ENCODE data around the gene COL19A1.
"Not testable (repeated sequence)": the region's sequence is repeated elsewhere in the genome, so short reads cannot be mapped to it uniquely, and the experiment has no call there.

Gene COL19A1

DNA sequence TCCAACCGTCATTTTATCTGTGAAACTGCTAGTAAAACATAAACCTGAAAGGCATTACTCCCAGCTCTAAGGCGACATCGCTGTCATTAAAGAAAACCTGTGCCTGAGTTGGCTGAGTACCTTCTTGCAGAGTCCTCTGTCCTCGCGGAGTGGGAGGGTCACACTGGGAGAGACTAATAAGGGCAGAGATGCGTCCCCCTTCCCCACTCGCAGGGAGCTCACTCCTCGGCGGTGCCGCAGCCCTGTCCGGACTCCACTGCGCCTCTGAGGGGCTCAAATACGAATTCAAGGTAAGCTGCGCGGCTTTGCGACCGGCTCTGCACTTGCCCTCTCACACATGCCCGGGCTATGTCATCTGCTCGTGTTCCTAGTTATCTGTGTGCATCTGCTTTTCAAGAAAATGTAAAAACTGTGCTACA lies at the start of gene COL19A1:
TSS of gene COL19A1 (plus strand) at position 206 of the 419 bp plus-strand sequence. CDS start 13,012 bp downstream, outside the sequence.
- peak; percentile 81 for DNase-seq

DNA sequence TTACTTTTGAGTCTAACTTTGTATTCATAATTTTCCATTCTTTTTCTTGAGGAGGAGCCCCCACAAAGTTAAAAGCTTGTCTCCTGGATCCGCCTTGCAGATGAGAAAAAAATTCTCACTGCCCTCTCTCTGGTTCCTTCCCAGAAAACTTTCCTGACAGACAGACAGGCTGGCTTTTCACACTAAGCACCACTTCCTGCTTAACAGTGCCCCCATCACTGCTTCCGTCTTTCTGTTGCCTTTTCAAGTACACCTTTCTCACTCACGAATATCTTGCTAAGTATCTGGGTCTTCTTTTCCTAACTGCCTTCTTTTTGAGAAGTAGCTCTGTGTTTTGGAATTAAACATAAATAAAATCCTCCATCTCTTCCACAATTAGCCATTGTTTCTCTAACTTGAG lies 49.8 kb upstream of the COL19A1 start:
- DNase-seq, result no peak

DNA sequence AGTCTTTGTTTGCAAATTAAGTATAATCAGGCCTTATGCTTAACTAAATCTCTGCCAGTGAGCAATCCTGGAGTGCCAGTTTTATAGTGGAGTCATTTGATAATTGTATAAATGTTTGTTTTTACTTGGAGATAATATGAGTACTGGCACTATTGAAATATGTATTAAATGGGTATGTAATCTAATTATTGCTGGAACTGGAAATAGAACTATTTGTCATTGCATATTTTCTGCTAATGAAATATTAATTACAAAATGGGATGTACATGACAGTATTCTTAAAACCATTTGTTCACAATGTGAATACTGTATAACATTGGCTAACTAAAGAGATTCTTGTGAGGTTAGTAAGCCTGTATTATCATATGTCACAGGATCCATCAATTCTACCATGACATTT lies 49.0 kb upstream of the COL19A1 start:
- DNase-seq, result no peak

DNA sequence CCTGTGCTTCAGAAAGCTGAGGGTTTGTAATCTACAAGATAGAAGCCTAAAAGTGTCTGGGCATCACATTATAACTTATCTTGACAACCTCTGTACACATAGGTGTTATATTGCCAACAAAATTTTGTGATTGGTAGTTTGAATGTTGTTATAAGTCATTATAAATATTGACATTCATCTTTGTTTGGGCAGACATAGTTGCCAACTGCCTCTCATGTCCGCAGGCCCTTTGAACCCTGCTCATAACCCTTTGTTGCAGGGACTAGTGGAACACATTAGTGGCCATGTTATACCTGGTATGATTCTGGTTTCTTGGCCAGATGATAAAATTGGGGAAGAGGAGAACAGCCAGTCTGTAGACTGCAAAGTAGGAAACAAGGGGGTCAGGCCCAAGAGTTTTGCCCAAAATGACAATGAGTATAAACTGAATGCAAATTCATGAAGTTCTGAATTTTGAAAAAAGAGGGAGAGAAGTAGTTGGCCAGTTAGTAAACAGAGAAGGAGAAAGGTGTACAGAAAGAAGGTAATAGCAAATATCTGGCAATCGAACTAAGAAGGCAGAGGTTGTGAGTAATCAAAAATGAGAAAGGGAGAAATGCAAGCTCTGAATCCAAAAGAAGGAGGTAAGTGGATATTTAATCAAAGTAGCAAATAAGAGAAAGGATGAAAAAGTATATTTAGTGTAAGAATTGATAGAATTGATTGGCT lies 48.0 kb upstream of the COL19A1 start:
- DNase-seq, result no peak

DNA sequence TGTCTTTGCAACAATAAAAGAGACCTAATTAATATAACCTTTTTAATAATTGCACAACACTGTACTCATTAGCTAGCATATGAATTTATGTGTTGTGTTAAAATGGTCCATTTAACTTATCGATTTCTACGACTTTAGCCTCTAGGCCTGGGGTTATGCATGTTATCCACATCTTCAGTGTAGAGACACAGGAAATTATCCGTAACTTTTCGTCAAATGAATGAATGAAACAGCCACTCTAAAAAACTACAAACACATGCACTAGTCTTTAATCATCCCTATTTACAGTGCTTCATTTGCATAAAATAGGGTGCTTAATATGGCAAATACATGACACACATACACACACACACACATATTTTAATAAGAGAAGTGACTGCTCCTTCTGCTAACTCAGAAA lies 47.2 kb upstream of the COL19A1 start:
- no peak for DNase-seq

DNA sequence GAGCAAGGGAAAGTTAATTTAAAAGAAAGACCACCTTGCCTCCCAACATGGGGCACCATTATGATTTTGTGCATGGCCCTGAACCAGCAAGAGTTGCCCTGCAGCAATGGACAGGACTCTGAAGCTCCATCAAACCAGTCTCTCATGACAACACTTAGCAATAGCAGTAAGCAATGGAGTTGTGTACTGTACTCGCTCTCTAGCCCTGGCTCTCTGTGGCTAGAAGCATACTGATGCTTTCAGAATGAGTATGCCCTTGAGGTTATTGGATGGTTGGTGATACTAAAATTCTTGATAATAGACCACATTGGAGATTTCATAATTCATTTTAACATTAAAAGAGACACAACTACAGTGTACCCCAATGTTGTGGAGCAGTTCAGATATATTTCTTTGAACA lies 46.3 kb upstream of the COL19A1 start:
- no peak for DNase-seq

DNA sequence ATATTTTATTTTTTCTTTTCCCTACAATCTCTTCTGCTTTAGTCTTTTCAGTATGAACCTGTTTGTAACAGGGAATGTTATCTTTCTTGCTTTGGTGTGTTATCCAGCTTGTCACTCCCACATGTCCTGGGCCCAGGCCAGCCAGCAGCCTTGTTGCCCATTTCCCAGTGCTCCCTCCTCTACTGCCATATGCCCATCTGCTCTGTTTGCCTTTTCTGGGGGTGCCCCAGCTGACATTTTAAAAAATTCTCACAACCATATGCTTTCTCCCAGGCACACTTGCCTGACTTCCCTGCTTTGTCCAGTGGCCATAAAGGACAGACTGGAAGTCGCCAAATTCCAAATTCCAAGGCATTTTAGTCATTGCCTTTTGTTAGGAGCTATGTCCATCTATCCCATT lies 45.9 kb upstream of the COL19A1 start:
- no peak for DNase-seq

DNA sequence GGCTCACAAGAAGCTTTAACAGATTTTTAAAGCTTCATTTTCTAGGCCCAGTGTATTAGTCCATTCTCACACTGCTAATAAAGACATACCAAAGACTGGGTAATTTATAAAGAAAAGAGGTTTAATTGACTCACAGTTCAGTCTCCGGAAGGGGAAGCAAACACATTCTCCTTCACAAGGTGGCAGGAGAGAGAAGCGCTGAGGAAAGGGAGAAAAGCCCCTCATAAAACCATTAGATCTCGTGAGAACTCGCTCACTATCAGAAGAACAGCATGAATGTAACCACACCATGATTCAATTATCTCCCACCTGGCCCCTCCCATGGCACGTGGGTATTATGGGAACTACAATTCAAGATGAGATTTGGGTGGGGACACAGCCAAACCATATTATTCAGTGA lies 42.0 kb upstream of the COL19A1 start:
- DNase-seq, result not testable (repeated sequence)

DNA sequence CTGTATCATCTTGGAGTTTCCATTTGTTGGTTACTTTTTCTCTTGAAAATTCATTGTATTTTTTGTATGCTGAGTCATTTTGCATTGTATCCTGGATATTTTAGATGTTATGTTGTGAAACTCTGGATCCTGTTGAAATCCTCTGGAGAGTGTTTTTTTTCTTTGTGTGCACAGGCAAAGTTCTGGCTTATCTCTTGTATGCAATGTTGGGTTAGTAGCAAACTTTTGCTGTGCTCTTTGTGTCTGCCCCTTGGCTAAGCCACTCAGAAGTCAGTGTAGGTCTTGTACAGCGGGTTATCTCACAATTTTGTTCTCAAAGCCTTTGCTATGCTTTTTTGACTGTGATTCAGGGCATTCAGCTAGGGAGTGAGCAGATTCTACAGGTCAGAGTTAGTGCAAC lies 40.5 kb upstream of the COL19A1 start:
- no peak for DNase-seq

DNA sequence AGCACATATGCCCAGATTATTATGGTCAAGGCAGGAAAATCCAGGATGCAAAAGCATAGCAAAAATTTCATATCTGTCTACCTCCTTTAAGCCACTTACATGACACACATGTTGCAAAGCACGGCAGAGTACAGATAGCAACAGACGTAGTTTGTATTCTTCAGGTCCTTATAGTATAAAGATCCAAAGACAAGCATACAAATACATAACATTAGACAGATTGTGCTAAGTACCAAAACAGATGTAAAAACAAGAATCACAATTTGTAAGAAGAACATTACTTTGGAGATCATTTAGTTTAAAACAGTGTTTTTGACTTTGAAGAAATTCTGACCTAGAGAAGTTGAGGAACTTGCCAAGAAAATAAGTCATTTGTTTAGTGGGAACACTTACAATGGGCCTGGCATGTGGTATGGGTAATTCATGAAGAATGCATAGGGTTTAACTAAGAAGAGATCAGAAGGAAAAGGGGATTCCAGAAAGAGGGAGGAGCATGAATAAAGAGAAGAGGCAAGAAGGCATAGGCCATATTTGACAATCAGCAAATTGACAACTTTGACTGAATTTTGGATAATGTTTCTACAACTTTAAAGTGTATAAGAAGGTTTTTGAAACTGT lies 39.0 kb upstream of the COL19A1 start:
- no peak for DNase-seq

DNA sequence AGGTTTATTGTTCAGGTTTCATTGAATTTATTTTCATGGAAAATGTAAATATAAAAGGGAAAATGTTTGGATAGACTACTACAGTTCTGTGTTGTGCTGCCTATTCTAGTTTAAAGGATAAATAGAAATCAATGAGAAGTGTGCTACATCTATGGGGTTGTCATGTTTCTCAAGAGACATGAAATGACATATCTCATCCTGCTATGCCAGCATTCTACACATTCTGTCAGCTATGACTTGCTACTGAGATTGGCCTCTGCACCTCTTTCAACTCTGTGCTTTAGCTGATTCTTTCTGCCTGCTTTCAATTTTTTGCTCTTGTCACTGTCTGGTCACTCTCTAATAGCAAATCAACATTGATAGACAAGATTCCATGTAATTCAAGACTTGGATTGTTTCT lies 33.8 kb upstream of the COL19A1 start:
- DNase-seq, result no peak

DNA sequence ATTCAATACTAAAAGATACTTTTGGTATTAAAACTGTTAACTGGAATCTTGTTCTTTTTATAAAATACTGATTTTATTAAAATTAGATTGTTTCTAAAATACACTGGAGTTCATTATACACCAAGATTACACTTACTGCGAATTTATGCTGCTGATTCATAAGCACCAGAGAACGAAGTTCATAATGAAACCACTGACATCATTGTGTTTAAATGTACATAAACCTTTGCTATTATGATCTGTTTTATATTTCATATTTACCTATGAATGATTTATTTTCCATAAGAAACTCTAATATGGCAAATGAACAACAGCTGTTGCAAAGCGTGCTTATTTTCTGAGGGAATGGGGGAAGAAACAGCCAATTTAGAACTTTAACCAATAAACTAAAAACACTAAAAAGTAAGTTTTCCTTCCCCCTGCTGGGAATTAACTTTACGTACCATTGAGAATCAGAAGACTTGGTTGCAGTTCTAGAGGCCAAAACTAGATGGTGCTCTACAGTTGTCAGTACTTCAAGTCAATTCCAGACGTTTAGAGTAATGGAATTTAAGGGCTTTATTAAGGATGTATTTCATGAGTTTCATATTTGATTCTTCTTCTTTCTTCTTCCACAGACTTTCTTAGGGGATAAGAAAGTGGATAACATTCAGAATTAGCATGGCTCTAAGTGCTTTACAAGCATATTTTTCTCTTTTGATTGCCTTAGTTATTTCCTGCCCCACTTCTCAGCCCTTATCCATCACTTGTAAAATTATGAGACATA lies 30.8 kb upstream of the COL19A1 start:
- no peak for DNase-seq

DNA sequence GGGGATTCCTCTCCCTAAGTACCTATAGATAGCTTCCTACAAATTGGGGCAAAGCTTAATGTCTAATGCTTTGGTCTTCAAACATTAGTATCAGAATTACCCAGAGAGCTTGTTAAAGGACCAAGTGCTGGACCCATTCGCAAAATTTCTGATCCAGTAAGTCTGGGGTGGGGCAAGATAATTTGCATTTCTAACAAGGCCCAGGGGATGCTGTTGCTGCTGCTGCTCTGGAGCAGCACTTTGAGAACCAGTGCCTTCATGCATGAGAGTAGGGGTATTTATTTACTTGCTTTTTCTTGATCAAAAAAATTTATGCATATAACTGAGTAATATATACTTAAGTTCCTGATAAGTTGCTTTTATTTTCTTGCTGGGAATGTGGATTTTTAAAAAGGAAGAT lies 24.5 kb upstream of the COL19A1 start:
- DNase-seq, result no peak

DNA sequence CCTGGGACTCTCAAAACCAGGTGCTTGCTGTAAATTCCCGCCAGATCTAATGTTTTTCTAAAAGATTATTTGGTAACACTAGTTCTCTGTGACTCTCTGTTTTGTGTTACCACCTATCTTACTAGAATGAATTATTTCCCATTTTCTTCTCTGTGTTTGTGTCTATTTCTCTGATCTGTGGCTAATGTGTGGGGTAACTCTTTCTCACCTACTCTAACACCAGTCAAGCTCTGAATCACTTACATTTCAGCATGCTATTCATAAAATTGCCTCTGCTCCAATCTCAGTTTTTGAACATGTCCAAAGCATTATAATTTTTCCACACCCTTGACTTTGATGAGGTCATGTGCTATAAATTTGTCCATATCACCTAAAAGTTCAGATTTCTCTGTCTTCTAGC lies 23.2 kb upstream of the COL19A1 start:
- DNase-seq, result no peak

DNA sequence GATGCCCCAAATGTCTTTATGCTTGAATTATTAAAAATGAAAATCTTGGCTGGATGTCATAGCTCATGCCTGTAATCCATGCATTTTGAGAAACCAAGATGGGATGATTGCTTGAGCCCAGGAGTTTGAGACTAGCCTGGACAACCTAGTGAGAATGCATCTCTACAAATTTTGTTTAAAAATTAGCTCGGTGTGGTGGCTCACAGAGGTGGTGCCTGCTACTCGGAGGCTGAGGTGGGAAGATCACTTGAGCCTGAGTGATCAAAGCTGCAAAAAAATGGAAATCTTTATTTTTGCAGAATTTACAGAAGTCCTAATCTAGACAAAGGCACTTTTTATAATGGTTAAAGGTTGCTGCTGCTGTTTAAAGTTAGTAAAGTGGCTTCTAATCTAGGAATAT lies 20.0 kb upstream of the COL19A1 start:
- DNase-seq, result no peak

DNA sequence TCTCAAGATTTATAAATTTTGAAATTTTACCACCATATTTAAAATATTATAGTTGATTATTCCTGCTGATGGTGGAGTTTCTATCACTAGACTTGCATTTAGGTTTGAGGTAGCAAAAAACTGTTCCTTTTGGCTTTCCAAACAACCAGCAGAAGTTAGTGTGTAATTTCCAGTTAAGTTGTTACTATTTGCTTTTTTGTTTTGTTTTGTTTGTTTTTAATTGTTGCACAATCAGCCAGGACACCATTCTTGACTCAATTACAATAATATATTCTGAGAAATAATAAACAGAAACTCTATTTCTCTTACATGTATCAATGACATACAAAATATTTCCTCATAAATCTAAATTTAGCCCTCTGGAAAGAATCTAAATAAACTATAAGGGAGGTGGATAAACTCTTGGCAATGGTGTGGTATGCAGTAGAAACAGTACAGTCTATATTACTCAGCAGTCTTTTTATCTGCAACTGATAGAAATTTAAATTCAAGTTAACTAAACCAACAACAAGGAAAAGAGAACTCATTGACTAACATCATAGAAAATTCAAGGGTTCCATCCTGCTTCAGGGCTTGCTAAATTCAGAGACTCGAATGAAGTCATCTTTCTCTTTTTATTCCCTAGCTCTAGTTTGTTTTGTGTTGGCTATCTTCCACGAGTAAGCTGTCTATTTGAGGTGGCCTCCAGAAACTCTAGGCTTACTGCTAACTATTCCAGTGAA lies 19.4 kb upstream of the COL19A1 start:
- no peak for DNase-seq

DNA sequence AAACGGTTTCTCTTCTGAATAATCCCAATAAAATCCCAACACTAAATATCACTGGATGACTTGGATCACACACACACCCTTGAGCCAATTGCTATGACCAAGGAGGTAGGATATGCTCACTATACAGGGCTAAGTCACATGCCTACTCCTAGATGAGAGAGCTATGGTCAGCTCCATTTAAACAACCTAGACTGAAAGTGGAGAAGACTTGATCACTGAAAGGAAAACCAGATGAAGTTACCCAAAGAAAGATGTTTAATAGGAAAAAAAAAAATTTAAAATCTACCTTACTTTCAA lies 18.9 kb upstream of the COL19A1 start:
- no peak for DNase-seq

DNA sequence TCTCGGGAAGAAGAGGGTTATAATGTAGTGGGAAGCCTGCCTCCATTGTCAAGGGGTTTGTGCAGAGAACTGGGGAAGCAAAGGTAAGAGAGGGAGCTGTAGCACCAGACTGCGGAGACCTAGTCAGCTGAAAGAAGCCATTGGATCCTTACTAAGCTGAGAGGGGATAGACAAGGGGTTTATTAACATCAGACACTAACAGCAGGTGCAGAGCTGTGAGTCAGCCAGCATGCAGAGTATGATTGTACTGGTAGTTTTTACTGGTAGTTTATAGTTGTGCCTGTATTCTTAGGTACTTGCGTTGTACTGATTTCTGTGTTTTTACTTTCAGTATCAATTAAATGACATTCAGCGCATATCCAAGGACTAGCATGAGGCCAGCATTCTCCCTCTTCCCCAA lies 17.8 kb upstream of the COL19A1 start:
- no peak for DNase-seq

DNA sequence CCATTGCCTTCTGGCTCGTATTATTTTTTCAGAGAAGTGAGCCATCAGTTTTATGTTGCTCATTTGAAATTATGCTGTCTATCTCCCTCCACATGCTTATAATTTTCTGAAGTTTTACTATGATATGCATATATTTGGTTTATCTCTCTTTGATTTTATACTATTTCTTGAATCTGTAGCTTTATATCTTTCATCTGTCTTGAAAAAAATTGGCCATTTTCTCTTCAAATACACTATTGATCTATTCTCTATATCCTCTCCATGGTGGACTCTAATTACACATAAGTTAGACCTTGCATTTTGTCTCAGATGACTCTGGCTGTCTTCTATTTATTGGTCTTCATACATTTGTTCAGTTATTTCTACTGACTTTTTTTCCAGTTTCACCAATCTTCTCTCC lies 13.7 kb upstream of the COL19A1 start:
- DNase-seq, result no peak

DNA sequence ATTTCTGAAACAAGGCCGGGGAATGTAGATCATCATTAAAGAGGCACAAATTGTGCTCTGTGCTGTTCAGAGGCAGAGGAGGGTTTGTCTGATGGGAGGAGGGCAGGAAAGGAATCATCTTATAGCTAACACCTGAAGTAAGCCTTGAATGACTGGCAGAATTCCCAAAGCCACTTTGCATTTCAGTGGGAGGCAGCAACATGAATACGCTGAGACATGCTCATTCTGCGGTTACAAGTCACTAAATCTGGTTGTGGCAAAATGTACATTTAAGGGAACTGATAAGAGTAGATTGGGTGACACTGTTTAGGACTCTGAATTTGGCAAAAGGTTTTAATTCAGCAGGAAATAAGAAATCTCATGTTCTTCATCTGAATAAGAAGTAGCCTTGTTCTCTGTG lies 4.4 kb upstream of the COL19A1 start:
- peak; percentile 53 for DNase-seq

DNA sequence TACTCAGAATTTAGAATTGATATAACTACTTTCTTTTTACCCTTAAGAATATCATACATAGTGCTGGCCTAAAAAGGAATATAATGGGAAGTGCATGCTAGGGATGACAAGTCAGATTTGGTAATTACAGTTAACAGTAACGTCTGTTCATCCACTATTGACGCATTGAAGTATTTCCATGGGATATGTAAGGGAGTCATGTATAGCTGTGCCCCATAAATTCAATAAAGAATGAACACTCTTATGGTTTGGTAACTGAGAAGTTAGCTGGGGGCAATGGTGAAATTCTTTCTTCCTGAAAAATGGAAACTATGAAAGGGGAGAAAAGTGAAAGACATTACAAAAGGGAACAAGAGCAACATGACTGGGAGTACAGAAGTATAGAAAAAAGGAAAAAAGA lies 2.6 kb upstream of the COL19A1 start:
- no peak for DNase-seq

DNA sequence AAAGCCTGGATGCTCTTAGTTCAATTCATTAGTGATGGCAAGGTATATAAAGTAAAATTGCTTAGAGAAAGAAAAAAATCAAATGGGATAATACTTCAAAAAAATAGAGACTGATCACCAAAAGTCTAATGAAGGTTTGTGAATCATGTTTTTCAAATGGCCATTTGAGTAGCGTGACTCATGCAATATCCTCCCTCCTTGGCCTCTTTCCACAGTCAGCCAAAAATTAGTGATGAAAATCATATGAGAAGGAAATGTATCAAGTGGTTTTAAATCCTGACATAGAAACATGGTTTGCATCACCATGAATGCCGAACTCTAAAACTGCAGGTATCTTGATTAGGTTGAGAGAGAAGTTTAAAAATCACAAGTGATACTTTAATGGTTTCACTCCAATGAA lies 1.2 kb upstream of the COL19A1 start:
- DNase-seq, result no peak

DNA sequence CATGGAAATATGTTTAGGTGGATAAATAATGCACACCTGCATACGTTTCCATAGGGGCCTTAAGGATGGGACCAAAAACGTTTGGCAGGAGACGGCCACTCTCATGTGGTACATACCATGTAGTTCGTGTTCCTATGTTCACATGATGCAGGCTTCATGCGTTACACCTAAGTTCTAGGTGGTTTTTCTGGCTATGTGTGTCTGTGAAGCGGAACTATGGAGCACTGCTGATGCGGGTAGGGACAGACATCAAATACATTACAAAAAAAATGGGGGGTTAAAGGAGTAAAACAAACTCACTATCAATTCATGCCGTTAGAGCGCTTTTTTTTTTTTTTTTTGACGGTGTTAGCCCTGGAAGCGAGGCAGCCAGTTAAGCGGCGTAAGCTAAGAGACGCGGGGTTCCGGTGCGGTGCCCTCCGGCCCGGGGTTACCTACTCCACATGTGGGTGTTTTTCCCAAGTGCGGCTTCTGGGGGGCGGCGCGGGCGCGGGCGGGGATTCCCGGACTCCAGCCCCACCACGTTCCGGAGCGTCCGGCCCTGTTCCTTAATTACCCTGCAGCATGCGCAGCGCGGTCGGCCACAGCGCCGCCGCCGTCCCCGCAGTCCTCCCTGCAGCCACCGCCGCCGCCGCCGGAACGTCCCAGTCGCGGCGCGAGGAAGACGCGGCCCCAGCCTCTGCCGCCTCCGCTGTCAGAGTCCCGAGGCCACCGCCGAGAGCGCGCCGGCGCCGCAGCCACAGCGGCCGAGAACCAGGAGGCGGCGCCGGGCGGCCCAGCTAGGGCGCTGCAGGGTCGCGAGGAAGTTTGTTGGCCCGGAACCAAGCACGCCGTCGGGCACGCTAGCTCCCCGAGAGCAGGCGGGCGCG lies 648 bp downstream of the COL19A1 start:
- peak; percentile 89 for DNase-seq

Measured in islet precursor cell (in vitro differentiated cells).